ENCODE data around the gene PLXDC2. TPM values are rescaled to one million over a fixed set of nuclear protein-coding genes. Genes with fewer than 3 reads are reported as not detected.
"Not testable (repeated sequence)": the region's sequence is repeated elsewhere in the genome, so short reads cannot be mapped to it uniquely, and the experiment has no call there.

The PLXDC2 gene
- polyA plus RNA-seq, 3 donors = 32.4 to 40.1 (median 36.7) TPM

- DNase-seq (ENCODE audit: low read depth in 3 of 3, low spot score in 2 of 3) = no peak
Measured at GRCh38 chr10:20157314-20157713, 341.1 kb downstream of the PLXDC2 start.

DNA sequence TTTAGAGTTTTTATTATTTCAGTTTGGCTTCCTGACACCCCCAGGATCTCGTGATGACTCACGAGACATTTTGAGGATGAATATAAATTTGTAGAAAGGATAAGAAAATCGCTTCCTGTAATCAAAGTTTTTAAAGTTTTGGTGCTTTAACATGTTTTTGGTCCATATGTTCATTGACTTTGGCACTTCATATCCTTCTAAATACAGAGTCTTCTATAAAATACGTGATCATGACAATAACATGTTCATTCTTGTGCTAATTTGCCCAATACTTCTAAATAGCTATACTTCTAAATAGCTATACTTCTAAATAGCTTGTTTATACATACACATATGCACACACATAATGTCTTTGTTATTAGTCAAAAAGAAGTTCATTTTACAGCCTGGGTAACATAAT lies 341.9 kb downstream of the PLXDC2 start:
- DNase-seq (ENCODE audit: low read depth in 3 of 3, low spot score in 2 of 3) = no peak

DNA sequence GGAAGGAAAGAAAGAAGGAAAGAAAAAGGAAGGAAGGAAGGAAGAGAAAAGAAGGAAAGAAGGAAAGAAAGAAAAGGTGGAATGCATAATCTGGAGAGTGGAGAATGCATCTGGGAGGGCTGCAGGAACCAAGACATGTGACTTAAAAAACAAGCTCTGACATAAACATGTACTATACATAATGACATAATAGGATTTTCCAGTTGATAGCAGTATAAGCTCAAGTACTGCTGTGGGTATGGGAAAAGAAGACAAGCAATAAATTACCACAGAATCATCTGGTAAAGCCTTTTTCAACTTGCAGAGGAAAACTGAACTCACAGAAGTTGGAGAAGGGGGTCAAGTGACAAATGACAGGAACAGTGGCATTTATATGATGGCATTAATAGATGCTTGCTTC lies 345.9 kb downstream of the PLXDC2 start:
- no peak for DNase-seq (ENCODE audit: low read depth in 3 of 3, low spot score in 2 of 3)

DNA sequence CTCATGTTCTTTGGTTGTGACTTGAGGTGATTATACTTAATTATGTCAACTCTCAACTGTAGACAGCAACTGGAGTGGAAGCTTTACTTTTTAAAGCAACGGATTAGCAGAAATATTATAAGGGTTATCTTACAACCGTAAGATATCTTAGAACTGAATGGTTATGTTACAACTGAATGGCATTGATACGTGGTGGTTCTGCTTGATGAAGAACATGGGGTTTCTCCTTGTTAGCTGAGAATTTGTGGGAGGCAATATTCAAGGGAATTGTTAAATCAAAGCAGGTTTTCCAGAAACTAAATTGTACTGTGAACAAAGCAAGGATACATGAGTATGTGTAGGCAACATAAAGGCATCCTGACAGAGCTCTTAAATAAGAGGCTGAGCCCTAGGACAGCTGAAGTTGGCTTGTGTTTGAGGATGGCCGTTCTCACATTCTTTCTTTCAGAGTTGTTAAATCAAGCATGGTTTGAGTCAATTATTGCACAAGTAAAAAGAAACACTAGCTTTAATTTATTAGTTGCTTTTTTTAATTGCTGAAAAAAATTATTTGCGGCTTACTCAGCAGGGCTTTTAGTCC lies 350.0 kb downstream of the PLXDC2 start:
- no peak for DNase-seq (ENCODE audit: low read depth in 3 of 3, low spot score in 2 of 3)

DNA sequence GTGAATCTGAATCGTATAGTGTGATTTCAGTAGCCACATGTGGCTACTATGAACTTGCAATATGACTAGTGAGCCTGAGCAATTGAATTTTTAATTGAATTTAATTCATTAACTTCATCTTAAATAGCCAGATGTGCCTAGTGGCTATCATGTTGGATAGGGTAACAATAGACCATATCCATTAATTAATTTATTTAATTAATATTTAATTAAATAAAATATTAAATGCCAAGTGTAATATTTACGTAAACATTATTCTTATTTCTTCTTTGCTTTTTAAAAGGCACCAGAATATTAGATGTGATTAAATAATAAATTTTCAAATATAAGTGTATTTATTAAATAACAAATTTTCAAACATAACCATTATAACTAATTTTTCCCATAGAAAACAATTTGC lies 354.4 kb downstream of the PLXDC2 start:
- DNase-seq (ENCODE audit: low read depth in 3 of 3, low spot score in 2 of 3) = no peak

DNA sequence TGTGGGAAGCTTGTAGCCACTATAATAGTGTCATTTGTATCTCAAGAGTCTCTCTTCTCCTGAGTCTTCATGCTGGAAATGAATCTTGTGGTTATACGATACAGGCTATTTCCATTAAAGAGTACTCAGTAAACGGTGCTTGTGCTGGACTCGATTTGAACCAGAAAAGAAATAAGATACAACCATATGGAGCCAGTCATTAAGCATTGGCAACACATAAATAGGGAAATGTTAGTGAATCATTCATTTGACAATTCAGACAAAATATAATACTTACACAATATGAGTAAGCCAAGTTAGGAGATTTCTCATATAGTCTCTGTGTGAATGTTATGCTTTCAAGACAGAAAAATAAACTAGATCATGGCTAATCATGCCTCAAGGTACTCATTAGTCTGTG lies 356.8 kb downstream of the PLXDC2 start:
- DNase-seq (ENCODE audit: low read depth in 3 of 3, low spot score in 2 of 3) = no peak

DNA sequence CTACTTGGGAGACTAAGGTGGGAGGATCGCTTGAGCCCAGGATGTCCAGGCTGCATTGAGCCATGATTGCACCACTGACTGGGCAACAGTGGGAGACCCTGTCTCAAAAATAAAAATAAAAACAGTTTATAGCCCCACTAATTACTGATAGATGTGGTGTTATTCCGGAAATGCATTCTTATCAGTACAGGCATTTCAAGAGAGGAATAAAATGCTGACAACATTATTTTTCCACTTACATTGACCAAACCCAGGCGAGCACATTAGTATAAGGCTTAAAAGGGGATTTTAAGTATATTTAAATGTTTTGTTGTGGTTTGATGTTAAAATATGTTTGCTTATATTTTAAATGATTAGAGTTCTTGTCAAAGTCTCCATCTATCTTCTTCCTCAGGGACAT lies 359.5 kb downstream of the PLXDC2 start:
- no peak for DNase-seq (ENCODE audit: low read depth in 3 of 3, low spot score in 2 of 3)

DNA sequence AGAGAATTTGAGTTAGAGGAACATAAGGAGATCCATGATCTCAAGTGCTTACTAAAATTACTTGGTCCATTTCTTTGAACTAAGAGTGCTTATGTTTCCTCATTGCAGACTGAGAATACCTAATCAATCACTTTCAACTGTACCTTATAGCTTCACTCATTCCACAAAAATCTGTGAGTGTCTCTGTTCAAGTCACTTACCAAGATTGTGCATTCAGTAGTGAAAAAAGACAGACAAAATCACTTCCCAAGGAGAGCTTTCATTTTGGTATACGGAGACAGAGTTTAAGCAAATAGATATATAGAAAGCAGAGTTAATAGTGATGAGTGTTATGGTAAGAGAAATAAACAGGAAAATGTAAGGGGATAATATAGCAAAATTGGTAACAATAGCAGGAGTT lies 364.5 kb downstream of the PLXDC2 start:
- no peak for DNase-seq (ENCODE audit: low read depth in 3 of 3, low spot score in 2 of 3)

DNA sequence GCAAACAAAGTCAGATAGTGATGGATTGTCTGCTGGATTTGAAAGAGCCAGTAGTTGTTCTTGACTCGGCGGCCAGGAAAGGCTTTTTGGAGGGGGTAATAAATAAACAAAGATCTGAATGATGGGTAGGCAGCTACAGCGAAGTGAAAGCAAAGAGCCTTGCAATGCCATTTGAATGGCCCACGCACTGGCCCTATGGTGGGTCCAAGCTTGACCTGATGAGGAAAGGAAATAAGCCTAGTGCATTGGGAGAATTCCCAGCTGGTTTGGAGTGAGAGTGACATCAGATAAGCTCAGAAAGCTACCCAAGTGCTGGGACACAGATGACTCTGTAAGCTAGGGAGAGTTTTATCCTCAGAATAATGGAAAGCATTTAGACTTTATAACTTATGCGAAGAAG lies 365.2 kb downstream of the PLXDC2 start:
- DNase-seq (ENCODE audit: low read depth in 3 of 3, low spot score in 2 of 3) = no peak

DNA sequence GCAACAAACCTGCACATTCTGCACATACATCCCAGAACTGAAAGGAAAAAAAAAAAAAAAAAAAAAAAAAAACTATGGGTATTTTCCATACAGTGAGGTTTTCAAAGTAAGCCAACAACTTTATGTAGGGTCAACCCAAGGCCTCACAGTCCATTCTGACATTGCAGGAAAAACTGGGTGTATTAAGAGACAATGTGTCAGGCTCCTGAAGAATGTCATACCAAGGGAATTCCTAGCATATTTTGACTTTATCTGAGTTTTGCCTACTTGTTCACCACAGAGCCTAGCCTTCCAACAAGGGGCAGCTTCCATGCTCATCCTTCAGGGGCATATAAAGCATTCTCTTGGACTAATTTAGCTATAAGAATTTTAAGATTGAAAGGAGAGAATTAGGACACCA lies 368.9 kb downstream of the PLXDC2 start:
- DNase-seq (ENCODE audit: low read depth in 3 of 3, low spot score in 2 of 3) = no peak

DNA sequence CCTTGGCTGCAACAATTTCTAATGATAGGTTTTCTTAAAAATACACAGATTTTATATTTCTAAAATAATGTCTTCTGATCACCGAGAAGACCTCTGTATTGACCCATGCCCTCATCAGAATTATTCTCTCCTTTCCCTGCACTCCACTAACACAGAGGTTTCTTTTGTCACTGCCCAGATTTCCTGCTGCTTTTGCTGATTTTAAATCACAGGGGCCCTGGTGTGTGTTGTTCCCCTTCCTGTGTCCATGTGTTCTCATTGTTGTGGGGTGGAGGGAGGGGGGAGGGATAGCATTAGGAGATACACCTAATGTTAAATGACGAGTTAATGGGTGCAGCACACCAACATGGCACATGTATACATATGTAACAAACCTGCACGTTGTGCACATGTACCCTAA lies 375.2 kb downstream of the PLXDC2 start:
- not testable (repeated sequence) for DNase-seq (ENCODE audit: low read depth in 3 of 3, low spot score in 2 of 3)

DNA sequence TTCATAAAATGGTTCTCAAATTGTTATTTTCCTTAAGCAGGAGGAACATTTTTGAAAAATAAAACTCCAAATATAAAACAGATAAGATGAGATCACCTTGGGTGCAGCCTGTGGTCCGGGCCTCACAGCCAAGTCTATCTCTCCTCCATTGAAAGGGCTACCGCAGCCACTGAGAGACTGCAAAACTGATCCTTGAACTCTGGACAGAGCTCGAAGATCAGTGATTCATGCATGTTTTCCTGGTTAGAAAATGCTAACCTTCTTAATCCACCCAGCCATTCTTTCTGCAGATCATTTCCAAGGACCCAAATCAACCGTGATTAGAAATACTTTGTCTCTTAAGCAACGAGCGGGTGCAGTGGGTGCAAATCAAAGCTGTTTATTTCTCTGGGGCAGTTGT lies 378.8 kb downstream of the PLXDC2 start:
- DNase-seq (ENCODE audit: low read depth in 3 of 3, low spot score in 2 of 3) = no peak

GRCh38 chr10:20200758-20201157 lies 384.5 kb downstream of the PLXDC2 start:
- DNase-seq (ENCODE audit: low read depth in 3 of 3, low spot score in 2 of 3) = no peak

DNA sequence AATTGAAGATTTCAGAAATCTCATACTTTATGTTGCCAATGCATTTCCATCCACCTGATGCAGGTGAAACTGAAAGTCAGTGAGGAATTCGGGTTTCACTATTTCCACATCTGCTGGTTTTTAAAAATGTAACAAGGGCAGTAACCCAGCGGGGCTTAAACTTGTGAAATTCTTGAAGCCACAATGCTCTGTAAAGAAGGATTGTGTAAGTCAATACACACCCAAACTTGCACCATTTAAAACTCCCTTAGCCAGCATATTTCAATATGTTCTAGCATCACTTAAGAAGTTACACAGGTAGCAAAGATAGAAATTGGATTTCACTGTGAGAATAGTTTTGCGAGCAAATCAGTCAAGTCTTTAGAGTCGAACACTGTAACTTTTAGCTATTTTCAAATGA lies 386.1 kb downstream of the PLXDC2 start:
- DNase-seq (ENCODE audit: low read depth in 3 of 3, low spot score in 2 of 3) = no peak

- no peak for DNase-seq (ENCODE audit: low read depth in 3 of 3, low spot score in 2 of 3)
Measured at GRCh38 chr10:20207653-20208052, 391.4 kb downstream of the PLXDC2 start.

- not testable (repeated sequence) for DNase-seq (ENCODE audit: low read depth in 3 of 3, low spot score in 2 of 3)
Measured at GRCh38 chr10:20209098-20209497, 392.9 kb downstream of the PLXDC2 start.

GRCh38 chr10:20215547-20216152 lies 399.4 kb downstream of the PLXDC2 start:
- no peak for DNase-seq (ENCODE audit: low read depth in 3 of 3, low spot score in 2 of 3)

GRCh38 chr10:20221356-20221755 lies 405.1 kb downstream of the PLXDC2 start:
- DNase-seq (ENCODE audit: low read depth in 3 of 3, low spot score in 2 of 3) = no peak

DNA sequence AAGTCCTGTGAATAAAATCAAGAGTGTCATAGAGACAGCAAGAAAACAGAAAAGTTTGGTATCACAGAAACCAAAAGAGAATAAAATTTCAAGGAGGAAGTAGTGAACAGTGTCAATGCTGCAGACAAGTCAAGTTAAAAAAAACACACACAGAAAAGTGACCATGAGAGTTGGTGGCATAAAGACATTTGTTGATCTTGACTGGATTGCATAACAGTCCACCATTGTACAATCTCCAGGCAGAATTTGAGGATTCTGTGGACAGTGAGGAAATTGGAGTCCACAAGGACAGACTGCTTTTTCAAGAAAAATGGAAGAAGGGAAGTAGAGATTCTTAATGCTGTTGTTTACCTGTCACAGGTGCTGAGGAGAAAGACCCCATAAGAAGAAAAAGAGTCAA lies 412.5 kb downstream of the PLXDC2 start:
- no peak for DNase-seq (ENCODE audit: low read depth in 3 of 3, low spot score in 2 of 3)

GRCh38 chr10:20232079-20232705 lies 416.0 kb downstream of the PLXDC2 start:
- DNase-seq (ENCODE audit: low read depth in 3 of 3, low spot score in 2 of 3) = no peak

DNA sequence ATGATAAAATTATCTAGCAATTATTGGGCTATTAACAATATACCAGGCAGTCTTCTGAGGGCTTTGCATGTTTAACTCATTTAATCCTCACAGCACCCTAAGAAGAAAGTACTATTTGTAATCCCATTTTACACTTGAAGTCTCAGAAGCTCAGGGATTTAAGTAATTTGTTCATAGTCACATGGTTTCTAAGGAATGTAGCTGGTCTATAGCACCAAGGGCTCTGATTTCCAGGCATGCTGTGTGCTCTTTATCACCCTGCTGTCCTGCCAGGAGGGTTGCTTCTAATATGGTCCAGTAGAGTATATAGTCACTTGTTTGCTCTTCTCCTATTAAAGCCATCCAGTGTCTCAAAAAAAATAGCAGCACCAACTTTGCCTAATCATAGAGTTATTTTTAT lies 417.2 kb downstream of the PLXDC2 start:
- DNase-seq (ENCODE audit: low read depth in 3 of 3, low spot score in 2 of 3) = no peak

DNA sequence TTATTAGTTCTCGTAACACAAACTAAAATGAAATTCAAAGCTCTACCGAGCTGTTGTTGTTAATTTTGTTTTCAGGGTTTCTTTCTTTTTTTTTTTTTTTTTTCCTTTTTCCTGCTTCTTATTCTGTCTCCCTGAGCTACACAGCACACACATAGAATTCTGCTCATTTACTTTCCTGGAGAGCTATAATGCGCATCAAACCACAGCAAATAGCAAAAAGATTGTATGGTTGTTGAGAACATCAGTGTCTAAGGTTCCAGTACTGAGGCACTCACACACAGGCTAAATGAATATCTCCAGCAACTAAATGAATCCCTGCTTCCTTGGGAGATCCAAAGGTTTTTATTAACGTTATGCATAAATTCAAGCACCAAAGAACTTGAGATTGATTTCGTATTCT lies 418.3 kb downstream of the PLXDC2 start:
- DNase-seq (ENCODE audit: low read depth in 3 of 3, low spot score in 2 of 3) = no peak

All from right renal cortex interstitium (tissue), 3 donors.